ENCODE data around the gene INTS2.
"Not testable (repeated sequence)": the region's sequence is repeated elsewhere in the genome, so short reads cannot be mapped to it uniquely, and the experiment has no call there.

DNA sequence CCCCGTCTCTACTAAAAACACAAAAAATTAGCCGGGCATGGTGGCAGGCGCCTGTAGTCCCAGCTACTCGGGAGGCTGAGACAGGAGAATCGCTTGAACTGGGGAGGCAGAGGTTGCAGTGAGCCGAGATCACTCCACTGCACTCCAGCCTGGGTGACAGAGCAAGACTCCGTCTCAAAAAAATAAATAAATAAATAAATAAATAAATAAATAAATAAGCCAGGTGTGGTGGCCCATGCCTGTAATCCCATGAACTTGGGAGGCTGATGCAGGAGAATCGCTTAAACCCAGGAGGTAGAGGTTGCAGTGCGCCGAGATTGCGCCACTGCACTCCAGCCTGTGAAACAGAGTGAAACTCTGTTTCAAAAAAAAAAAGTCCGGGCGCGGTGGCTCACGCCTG is 12.6 kb downstream of the INTS2 start:
- not testable (repeated sequence) for TF ChIP-seq CTCF (conservative IDR thresholded peaks at IDR 0.05; ENCODE audit: low read depth, low read length); EZH2 (IDR thresholded peaks at IDR 0.05; ENCODE audit: borderline replicate concordance, low read depth, low read length, poor library complexity, severe bottlenecking)
